ENCODE measurements around the gene BCAP29.
"Not testable (repeated sequence)": the region's sequence is repeated elsewhere in the genome, so short reads cannot be mapped to it uniquely, and the experiment has no call there.

BCAP29 gene

DNA sequence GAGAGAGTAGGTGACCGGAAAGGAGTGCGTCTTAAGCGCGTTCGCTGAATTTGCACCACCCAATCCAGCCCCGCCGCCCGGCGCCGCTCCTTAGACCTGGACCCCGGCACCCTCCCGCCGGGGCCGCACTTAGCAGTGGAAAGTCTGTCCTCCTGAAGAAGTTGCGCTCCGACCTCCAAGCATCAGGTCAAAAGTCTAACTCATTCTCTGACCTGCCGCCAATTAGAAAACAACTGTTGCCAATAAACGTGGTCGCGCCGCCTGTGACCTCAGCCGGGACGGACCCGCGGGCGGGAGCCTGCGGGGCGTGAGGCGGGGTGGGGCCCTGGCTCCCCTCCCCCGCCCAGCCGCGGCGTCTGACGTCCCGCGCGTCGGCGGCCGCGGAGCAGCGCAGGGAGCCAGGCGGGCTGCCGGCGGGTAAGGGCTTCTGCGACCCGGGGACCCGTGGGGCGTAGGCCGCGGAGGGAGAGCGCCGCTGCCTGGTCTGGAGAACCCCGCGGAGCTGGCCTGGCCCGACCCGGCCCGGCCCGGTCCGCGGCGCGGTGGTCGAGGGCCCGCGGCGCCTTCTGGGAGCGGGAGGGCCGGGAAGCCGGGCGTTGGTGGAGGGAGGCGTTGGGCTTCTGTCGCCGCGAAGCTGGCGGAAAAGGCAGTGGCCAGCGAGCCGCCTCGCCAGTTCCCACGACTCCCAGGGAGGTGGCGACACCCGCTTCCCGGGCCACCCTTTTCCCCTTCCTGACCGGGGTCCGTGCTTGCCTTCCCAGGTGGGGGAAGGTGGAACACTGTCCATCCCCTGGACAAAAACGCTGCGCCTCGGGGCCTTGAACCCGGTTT is at the start of gene BCAP29:
Gene BCAP29 (plus strand): TSS at position 362 of the 831 bp plus-strand sequence. CDS start 527 bp downstream, outside the sequence.
- peak; percentile 8 for DNase-seq

DNA sequence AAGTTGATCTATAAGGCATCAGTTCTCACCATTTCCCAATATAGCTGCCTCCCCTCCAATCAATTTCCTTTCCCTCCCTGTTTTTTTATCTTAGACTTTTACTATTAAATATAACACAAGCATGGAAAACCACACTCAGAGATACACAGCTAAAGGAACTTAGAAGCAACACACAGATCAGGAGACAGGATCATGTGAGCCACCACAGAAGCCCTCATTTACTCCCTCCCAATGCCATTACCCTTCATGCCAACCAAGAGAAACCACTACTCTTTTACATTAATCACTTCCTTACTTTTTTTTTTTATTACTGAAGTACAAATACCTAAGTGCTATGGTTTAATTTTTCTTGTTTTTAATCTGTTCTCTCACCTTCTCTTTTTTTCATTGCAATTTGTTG is 49.3 kb upstream of the BCAP29 start:
- DNase-seq: no peak

DNA sequence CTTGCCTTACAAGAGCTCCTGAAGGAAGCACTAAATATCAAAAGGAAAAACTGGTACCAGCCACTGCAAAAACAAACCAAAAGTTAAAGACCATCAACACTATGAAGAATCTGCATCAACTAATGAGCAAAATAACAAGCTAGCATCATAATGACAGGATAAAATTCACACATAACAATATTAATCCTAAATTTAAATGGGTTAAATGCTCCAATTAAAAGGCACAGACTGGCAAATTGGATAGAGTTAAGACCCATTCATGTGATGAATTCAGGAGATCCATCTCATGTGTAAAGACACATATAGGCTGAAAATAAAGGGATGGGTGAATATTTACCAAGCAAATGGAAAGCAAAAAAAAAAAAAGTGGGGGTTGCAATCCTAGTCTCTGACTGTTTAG is 45.9 kb upstream of the BCAP29 start:
- no peak for DNase-seq

GRCh38 chr7:107537228-107537627 is 42.8 kb upstream of the BCAP29 start:
- not testable (repeated sequence) for DNase-seq

DNA sequence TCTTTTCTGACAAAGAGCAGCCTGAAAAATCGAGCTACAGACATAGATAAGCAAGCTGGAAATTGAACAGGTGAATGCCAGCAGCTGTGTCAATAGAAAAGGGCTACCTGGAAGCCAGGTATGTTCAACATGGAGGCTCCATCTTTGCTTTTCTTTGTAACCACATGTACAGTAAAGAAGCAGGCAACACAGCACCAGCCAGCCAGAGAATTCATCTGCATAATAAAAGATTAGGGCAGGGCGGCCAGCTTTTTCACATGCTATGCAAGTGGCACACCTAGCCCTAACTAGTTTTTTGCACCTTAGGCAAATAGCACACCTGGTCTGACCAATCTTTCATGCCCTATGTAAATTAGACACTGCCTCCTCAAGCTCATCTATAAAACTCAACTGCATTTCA is 42.0 kb upstream of the BCAP29 start:
- DNase-seq: no peak

DNA sequence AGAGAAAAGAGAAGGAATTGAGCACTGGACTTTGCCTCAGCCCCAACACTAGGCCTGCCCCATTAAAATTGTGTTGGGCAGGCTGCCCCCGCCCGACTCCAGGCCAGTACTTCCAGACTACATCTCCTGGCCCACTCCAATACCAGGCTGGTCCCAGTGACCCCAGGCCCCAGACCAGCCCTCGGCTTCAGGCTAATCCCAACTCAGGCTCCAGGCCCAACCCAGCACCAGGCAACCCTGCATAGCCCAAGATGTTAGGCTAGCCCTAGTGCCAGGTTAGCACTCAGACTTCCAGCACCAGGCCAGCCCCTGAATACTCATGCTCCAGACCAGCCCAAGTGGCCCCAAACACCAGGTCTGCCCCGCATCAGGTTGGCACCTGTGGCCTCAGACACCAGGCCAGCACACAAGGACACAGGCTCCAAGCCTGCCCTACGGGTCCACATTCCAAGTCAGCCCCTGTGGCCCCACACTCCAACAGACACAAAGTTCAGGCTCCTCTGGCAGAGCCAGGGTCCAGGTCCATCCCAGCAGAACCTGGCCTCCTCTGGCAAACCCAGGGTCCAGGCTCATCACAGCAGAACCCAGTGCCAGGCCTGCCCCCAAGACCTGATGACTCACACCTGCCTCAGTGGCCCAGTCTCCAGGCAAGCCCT is 36.6 kb upstream of the BCAP29 start:
- DNase-seq: no peak

DNA sequence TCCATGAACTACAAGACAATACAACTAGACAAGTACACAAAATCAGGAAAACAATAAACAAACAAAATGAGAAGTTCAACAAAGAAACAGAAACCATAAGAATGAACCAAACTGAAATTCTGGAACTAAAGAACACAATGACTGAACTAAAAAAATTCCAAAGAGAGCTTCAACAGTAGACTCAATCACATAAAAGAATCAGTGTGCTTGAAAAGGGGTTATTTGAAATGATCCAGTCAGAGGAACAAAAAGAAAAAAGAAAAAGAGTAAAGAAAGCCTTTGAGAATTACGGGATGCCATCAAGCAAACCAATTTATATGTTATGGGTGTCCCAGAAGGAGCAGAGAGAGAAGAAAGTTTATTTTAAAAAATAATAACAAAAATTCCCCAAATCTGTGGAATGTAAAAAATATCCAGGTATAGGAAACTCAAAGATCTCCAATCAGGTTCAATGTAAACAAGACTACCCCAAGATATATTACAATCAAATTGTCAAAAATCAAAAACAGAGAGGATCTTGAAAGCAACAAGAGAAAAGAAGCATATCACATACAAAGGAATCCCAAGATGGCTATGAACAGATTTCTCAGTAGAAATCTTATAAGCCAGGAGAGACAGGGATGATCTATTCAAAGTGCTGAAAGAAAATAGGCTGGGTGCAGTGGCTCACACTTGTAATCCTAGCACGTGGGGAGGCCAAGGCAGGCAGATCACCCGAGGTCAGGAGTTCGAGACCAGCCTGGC is 35.0 kb upstream of the BCAP29 start:
- no peak for DNase-seq

DNA sequence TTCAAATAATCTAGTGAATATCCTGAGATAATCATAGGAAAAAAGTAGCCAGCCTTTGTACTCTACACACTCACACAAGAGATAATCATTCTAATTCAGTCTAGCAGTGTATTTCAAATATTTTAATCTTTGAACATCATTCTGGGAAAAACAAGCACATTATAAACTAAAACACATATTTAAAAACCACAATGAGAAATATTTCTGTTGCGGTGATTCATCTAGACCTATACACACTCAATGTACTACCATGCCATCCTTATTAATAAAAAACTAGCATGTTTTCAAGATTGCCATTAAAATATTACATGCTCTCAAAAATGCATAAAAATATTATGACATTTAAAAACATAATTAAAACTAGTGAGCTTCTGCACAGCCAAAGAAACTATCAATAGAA is 28.1 kb upstream of the BCAP29 start:
- no peak for DNase-seq

GRCh38 chr7:107555893-107556292 is 24.2 kb upstream of the BCAP29 start:
- no peak for DNase-seq

DNA sequence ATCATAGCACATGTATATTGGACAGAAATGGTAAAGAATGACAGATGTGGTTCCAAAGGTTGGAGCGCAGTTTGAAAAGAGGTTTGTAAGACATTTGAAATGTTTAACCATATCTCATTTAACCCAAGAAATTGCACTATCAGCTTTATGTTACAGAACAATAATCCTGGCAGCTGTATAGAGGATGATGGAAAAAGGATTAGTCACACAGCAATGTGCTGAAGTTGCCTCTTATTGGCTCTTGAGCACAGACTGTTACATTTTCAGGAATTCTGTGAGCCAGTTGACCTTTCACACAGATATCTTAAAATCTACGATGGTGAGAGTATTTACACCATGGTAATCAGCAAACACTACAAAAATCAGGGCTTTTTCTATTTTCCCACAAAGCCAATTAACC is 20.2 kb upstream of the BCAP29 start:
- DNase-seq: no peak

DNA sequence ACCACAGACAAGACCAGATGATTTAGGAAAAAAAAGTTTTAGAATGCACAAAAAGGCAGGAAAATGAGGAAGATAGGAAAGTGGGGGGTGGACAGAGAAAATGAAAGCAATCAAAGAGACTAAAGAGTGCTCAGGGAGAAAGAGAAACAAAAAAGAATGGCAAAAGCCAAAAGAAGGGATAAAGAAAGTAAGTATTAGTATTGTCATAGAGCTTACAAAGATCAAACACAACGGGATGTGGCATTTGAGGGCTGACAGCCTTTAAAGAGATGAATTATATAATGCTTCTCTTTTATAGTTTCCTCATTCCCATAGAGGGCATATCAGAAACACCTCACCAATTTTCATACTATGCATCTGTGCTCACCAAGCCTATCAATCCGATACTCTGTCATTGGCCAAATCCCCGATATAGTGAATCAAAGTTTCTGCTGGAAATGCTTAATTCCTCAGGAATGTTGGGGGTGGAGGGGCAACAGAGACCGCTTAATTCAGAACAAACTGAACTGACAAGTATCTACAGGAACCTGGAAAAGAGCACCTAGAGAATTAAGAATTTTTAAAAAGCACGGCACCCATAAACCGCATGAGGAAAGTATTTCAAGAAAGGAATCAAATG is 19.0 kb upstream of the BCAP29 start:
- DNase-seq: no peak

DNA sequence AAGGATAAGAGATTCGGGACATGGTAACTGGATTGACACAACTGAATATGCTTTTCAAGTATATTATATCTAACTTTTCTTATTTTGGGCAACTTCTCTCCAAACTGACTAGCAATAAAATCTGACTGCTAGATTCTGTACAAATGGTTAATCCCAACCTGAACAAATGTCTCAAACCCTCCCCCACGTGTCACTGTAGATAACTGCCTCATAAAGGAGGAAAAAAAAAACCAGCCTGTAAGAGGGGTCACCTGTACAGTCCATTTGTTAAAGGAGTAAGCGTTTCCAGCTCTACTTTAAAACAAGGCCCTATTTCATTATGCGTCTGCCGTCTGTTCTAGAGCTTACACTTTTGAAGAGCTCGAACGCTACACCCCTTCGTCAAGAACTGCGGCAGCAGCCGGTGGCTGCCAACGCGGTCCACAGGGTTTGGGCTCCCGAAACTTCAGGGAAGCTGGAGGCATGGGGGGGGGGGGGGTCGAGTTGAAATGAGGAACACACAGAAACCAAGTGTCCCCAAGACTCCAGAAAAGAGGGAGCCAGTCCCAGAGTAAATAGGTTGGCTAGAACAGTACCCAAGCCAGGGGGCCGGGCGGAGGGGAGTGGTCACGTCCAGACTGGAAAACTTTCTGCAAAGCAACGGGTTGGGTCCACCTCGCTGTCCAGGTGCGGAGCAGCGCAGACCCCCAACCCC is 16.8 kb upstream of the BCAP29 start:
- DNase-seq: no peak

DNA sequence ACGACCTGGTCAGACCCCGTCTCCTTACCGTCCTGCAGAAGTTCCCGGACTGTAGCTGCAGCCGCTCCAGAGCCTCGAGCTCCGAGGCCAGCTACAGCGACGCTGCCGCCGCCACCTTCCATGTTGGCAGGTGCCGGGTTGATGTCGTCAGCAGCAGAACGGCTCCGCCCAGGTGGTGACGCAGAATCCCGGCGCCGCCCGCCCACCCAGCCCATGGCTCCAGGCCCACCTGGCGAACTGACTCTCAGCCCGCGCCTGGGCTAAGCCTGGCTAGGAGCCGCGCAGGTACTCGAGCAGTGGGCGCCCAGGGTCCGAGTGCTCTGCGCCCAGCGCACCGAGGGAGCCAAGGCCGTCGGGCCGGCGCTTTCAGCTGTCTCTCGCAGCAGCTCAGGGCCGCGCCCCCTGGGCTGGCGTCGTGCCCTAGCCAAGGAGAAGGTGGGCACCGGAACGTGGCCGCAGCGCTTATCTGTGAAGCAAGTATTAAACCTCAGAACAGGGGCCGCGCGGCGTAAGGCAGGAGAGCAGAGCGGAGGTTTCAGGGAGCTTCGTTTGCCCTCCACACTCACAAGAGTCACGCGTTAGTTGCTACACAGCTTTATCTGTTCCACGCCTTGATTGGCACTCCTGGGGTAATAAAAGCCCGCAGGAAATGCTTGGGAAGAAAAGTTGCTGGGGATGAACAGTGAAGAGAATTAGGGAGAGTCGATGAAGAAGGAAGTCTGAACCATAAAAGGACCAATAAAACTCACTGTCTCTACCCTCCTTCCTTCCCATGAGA is 16.1 kb upstream of the BCAP29 start, which contains the start of the genes COG5 and DUS4L:
Gene COG5 (minus strand): TSS at position 146 of the 778 bp plus-strand sequence. CDS start 24 bp downstream, at position 122.
Gene DUS4L (plus strand): TSS at position 197 of the 778 bp plus-strand sequence. CDS start 3,100 bp downstream, outside the sequence.
- DNase-seq: peak; percentile 55

GRCh38 chr7:107564553-107565298 is 15.3 kb upstream of the BCAP29 start:
- no peak for DNase-seq

DNA sequence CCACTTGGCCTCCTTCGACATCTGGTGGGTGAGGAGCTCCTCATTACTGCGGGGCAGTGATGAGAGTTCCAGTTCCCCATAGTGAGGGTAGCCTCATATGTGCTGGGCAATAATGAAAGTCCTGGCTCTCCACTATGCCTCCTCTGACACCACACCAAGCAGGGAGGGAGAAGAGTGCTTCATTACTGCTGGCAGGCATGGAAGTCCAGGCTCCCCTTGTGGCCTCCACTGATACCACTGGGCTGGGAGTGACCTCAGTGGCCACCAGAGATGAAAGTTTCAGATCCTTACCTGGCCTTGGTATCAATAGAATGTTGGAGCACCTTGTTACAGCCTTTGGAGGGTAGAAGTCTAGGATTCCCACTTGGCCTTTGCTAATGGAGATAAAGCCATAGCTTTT is 9.7 kb upstream of the BCAP29 start:
- no peak for DNase-seq

- DNase-seq: no peak
Measured at GRCh38 chr7:107573537-107573936, 6.5 kb upstream of the BCAP29 start.

DNA sequence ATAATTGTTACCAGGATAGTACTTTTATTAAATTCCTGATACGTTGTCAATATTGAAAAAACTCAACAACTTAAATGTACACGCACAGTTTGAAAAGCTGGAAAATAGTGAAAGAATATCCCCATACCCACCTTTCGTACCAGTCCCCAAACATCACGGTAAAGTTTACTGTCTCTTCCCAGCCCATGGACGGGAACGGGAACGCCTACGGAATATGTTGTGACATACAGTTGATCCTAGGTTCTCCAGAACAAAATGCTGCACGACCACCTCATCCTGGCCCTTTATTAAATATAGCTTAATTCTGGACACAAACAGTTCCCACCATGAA is 527 bp upstream of the BCAP29 start:
- peak; percentile 16 for DNase-seq

GRCh38 chr7:107580716-107581383 is 804 bp downstream of the BCAP29 start:
- DNase-seq: no peak

- no peak for DNase-seq
Measured at GRCh38 chr7:107581387-107582013, 1.5 kb downstream of the BCAP29 start.

GRCh38 chr7:107582875-107583274 is 2.8 kb downstream of the BCAP29 start:
- no peak for DNase-seq

All from NCI-H1694 (cell line).